ENCODE measurements around the gene LARP1. TPM values are rescaled to one million over a fixed set of nuclear protein-coding genes. Genes with fewer than 3 reads are reported as not detected.

The LARP1 gene
- total RNA-seq (2012; rRNA removed), result 102 and 110 TPM in 2 replicates

DNA sequence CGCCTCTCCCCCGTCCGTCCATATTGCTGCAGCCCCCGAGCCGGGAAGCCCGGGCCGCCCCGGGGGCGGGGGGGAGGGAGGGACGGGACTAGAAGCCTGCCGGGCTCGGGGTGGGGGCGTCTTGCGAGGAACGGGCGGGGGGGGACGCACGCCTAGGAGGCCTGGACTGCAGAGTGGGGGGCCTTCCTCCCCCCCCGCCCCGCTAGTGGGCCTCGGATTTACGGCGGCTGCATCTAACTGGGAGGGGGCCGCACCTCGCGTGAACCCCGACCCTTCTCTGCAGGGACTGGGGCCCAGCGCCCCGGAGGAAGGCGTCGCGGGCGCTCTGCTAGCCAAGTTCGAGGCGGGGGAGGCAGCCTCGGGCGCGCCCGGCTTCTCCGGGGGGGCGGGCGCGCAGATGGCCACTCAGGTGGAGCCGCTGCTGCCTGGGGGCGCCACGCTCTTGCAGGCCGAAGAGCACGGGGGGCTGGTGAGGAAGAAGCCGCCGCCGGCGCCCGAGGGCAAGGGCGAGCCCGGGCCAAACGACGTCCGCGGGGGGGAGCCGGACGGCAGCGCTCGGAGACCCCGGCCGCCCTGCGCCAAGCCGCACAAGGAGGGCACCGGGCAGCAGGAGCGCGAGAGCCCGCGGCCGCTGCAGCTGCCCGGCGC, at the start of gene LARP1:
LARP1 (plus strand) TSS at position 17 of the 648 bp plus-strand sequence; CDS start at position 398, 381 bp downstream.
- H3K4me3 ChIP-seq (ENCODE audit: low read length), result peak within 1 kb of the TSS; percentile 95
- H3K9me3 ChIP-seq (replicated peaks; ENCODE audit: low read length), result no peaks in the 10 kb centered on the region
- H3K4me1 ChIP-seq (ENCODE audit: control insufficient read depth, insufficient read depth, low read length), result peaks cover 41% of the 10 kb centered on the region
- peak within 1 kb of the TSS; percentile 96 for H3K4me2 ChIP-seq (ENCODE audit: low read length)
- no peaks in the 10 kb centered on the region for H3K27me3 ChIP-seq (ENCODE audit: control insufficient read depth, insufficient read depth, low read length)
- H3K9ac ChIP-seq (ENCODE audit: low read depth, low read length), result peak within 1 kb of the TSS; percentile 97
- H3K36me3 ChIP-seq (ENCODE audit: insufficient read depth, low read length), result no peaks in the 10 kb centered on the region

DNA sequence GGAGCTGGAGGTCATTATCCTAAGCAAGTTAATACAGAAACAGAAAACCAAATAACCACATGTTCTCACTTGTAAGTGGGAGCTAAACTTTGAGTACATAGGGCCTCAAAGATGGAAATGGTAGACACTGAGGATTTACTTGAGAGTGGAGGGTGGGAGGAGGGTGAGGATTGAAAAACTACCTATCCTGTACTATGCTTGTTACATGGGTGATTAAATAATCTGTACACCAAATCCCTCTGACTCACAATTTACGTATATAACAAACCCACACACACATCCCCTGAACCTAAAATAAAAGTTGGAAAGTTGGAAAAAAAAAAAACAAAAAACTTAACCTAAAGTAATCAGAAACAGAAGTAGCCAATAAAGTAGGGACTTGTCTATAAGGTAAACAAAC, 48.8 kb upstream of the LARP1 start:
- Histone ChIP-seq H3K4me1 (ENCODE audit: control insufficient read depth, insufficient read depth, low read length) (peaks cover 6% of the 10 kb centered on the region), H3K36me3 (ENCODE audit: insufficient read depth, low read length) (no peaks in the 10 kb centered on the region), H3K4me3 (ENCODE audit: low read length) (no peak overlapping the region), H3K4me2 (ENCODE audit: low read length) (no peak overlapping the region), H3K9ac (ENCODE audit: low read depth, low read length) (no peak overlapping the region), H3K9me3 (replicated peaks; ENCODE audit: low read length) (no peaks in the 10 kb centered on the region), H3K27me3 (ENCODE audit: control insufficient read depth, insufficient read depth, low read length) (no peaks in the 10 kb centered on the region)

DNA sequence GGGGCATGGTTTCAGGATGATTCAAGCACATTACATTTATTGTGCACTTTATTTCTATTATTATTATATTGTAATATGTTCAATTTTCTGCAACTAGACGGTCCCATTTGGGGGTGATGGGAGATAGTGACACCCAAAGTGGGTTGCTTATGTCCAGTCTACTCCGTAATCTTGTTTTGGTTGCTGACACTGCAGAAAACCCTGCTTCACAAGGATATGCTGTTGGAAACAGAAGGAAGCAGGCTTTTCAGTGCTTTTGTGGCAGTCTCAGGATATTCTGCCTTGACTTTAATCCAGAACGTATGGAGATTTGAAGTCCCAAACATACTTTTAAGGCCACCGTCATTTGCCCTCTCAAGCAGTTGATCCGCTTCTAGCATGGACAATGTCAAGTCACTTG, 47.5 kb upstream of the LARP1 start:
- no peak overlapping the region for H3K4me2 ChIP-seq (ENCODE audit: low read length)
- no peaks in the 10 kb centered on the region for H3K36me3 ChIP-seq (ENCODE audit: insufficient read depth, low read length)

DNA sequence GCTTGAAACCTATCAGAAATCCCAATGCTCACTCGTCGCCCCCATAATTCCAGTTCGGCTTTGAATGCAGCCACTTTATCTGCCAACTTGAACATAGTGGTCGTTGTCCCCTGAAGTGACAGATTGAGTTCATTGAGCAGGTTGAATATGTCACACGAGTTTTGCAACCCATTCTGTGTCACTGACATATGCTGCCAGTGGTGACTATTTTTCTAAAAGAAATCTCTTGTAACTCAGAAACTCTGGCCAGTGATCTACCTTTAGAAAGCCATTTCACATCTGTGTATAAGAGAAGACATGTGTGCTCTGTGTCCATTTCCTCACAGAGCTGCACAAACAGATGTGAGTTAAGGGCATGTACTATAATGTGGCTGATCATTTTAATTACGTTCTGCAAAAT, 47.0 kb upstream of the LARP1 start:
- Histone ChIP-seq H3K4me3 (ENCODE audit: low read length) (no peak overlapping the region), H3K9ac (ENCODE audit: low read depth, low read length) (no peak overlapping the region)

More for the DNA sequence above, 47.5 kb upstream of the LARP1 start:
- H3K27me3 ChIP-seq (ENCODE audit: control insufficient read depth, insufficient read depth, low read length), result no peaks in the 10 kb centered on the region
- no peaks in the 10 kb centered on the region for H3K9me3 ChIP-seq (replicated peaks; ENCODE audit: low read length)
- H3K9ac ChIP-seq (ENCODE audit: low read depth, low read length), result no peak overlapping the region
- H3K4me1 ChIP-seq (ENCODE audit: control insufficient read depth, insufficient read depth, low read length), result peaks cover 6% of the 10 kb centered on the region
- H3K4me3 ChIP-seq (ENCODE audit: low read length), result no peak overlapping the region

DNA sequence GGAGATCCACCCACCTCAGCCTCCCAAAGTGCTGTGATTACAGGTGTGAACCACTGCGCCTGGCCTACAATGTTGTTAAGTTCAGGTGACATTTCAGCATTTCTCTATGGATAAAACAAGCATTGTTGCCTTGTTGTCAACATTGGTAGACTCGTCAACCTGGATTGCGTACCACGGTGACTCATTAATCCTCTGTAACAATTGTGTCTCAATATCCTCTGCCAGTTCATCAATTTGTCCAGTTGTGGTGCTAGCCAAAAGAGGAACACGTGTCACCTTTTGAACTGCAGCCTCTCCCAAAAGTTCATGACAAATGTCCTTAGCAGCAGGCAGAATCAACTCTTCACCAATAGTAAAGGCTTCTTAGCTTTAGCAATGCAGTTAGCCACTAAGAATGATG, 46.3 kb upstream of the LARP1 start:
- H3K9ac ChIP-seq (ENCODE audit: low read depth, low read length), result no peak overlapping the region
- no peak overlapping the region for H3K4me3 ChIP-seq (ENCODE audit: low read length)

More for the DNA sequence above, 47.0 kb upstream of the LARP1 start:
- H3K27me3 ChIP-seq (ENCODE audit: control insufficient read depth, insufficient read depth, low read length), result no peaks in the 10 kb centered on the region
- no peaks in the 10 kb centered on the region for H3K9me3 ChIP-seq (replicated peaks; ENCODE audit: low read length)
- no peak overlapping the region for H3K4me2 ChIP-seq (ENCODE audit: low read length)
- no peaks in the 10 kb centered on the region for H3K36me3 ChIP-seq (ENCODE audit: insufficient read depth, low read length)
- H3K4me1 ChIP-seq (ENCODE audit: control insufficient read depth, insufficient read depth, low read length), result peaks cover 11% of the 10 kb centered on the region

DNA sequence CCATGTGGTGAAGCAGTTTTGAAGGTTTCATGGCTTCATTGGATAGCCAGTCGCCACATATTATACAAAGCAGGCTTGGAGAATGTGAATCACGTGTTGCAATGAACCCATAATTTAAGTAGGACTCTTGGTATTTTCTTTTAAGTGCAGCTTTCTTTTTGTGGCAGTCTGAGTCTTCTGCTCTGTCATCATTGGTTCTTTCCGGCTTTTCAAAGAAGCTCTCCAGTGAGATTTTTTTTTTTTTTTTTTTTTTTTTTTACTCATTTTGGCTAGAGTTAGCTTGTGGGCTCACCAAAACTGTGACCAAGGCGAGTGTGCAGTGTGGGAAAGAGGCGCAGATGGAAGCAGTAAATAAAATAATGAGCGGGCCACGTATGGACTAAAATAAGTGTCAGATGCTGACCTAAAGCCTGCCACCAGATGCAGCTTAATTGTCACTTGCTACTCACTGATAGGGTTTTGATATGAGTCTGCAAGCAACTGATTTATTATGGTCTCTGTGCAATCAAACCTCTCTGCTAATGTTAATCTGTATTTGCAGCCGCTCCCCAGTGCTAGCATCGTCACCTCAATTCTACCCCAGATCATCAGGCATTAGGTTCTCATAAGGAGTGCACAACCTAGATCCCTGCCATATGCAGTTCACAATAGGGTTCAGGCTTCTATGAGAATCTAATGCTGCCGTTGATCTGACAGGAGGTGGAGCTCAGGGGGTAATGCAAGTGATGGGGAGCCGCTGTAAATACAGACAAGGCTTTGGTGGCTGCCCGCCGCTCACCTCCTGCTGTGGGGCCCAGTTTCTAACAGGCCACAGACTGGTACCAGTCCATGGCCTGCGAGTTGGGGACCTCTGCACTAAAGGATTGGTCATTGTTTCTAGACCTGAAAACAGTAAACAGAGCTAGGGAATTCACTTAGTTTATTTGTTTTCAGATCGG, 45.5 kb upstream of the LARP1 start:
- Histone ChIP-seq H3K4me2 (ENCODE audit: low read length) (no peak overlapping the region), H3K4me3 (ENCODE audit: low read length) (no peak overlapping the region), H3K4me1 (ENCODE audit: control insufficient read depth, insufficient read depth, low read length) (peaks cover 25% of the 10 kb centered on the region), H3K36me3 (ENCODE audit: insufficient read depth, low read length) (no peaks in the 10 kb centered on the region), H3K9ac (ENCODE audit: low read depth, low read length) (no peak overlapping the region), H3K9me3 (replicated peaks; ENCODE audit: low read length) (no peaks in the 10 kb centered on the region), H3K27me3 (ENCODE audit: control insufficient read depth, insufficient read depth, low read length) (no peaks in the 10 kb centered on the region)

More for the DNA sequence above, 46.3 kb upstream of the LARP1 start:
- Histone ChIP-seq H3K9me3 (replicated peaks; ENCODE audit: low read length) (no peaks in the 10 kb centered on the region), H3K36me3 (ENCODE audit: insufficient read depth, low read length) (no peaks in the 10 kb centered on the region), H3K4me2 (ENCODE audit: low read length) (no peak overlapping the region), H3K27me3 (ENCODE audit: control insufficient read depth, insufficient read depth, low read length) (no peaks in the 10 kb centered on the region), H3K4me1 (ENCODE audit: control insufficient read depth, insufficient read depth, low read length) (peaks cover 17% of the 10 kb centered on the region)

DNA sequence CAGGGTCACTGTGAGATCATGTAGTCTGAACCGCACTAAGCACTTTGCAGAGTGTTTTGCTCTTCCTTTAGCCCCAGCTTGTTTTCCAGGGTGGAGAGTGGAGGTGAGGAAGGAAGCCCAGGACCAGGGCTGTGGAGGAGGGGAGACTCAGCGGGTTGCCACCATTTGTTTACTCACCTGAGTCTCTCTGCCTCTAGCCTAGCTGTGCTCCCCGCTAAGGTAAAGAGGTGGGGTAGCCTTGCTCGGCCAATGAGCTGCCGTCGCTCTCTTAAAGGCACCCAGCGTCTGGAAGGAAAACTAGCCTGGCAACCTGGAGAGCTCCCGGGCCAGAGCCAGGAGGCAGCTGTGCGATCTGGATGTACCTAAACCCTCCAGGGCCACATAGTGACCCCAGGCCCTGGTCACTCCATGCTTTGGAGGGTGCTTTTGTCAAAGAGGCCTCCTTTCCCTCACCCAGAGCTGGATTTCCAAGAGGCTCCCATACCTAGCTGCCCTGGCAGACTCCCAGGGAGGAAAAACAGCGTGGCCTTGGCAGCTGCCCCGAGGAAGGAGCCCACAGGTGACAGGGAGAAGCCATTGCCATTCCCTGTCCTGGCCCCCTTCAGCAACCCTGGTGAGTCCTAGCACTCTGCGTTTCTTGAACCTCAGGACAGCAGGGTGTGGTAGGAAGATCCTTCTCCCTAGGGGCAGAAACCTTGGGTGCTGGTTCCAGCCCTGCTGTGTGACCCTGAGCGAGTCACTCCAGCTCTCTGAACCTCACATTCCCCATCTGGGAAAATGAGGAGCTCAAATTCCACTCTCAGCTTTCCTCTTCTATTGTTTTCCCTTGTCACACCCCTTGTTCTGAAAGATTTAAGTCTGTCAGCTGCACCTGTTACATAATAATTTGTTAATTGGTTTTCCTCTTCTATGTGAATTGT, 42.4 kb upstream of the LARP1 start:
- Histone ChIP-seq H3K4me1 (ENCODE audit: control insufficient read depth, insufficient read depth, low read length) (peaks cover 26% of the 10 kb centered on the region), H3K36me3 (ENCODE audit: insufficient read depth, low read length) (no peaks in the 10 kb centered on the region), H3K4me2 (ENCODE audit: low read length) (no peak overlapping the region), H3K9ac (ENCODE audit: low read depth, low read length) (no peak overlapping the region), H3K4me3 (ENCODE audit: low read length) (no peak overlapping the region), H3K9me3 (replicated peaks; ENCODE audit: low read length) (no peaks in the 10 kb centered on the region), H3K27me3 (ENCODE audit: control insufficient read depth, insufficient read depth, low read length) (no peaks in the 10 kb centered on the region)

DNA sequence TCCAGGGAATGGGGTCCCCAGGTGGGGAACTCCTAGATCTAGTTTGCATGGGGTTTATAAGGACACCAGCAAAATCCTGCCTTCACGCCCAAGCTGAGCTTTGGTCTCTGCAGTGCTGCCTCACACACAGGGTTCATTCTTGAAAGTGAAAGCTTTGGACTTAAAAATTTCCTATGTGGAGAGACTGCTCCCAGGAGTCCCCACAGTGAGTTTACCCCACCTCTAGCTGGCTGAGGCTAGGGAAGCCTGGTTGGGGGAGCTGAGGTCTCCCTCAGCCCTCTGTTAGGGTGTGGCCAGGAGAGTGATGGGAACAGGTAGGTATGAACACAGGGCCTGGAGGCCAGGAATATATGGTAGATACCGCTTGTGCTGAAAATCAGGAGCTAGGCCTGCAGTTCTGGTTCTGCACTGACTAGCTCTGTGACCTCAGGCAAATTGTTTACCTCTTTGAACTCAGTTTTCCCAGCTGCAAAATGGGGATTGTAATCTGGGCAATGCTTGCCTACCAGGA, 41.5 kb upstream of the LARP1 start:
- peak overlapping the region; percentile 61 for H3K4me2 ChIP-seq (ENCODE audit: low read length)
- peak overlapping the region; percentile 9 for H3K9ac ChIP-seq (ENCODE audit: low read depth, low read length)
- peaks cover 25% of the 10 kb centered on the region for H3K4me1 ChIP-seq (ENCODE audit: control insufficient read depth, insufficient read depth, low read length)
- no peaks in the 10 kb centered on the region for H3K36me3 ChIP-seq (ENCODE audit: insufficient read depth, low read length)
- H3K9me3 ChIP-seq (replicated peaks; ENCODE audit: low read length), result no peaks in the 10 kb centered on the region
- no peaks in the 10 kb centered on the region for H3K27me3 ChIP-seq (ENCODE audit: control insufficient read depth, insufficient read depth, low read length)
- H3K4me3 ChIP-seq (ENCODE audit: low read length), result no peak overlapping the region

DNA sequence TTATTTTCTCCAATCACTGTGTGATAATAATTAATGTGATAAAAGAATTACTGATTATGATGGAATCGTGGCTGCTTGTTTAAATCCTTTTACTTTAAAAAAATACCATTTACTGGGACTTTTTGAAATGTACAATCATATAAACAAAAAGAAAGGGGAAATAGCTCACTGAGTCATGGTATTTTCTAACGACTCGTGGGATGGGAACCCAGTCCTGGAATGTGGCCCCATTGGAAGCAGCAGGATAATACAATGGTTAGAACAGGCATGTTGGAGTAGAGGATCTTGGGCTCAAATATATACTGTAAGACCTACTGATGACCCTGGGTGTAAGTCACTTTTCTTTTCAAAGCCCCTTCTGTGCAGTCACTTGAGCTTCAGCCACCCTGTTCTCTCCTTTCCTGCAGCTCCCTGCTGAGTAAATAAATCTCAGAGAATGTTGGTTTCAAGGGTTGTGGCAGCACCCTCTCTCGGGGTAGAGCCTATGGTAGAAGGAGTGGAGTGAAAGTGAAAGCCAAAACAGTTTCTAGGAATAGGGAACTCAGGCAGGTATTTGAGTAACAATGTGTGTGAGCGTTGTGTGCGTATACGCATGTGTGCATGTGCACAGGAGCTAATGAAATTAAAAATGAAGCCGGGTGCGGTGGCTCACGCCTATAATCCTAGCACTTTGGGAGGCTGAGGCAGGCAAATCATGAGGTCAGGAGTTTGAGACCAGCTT, 40.8 kb upstream of the LARP1 start:
- H3K4me1 ChIP-seq (ENCODE audit: control insufficient read depth, insufficient read depth, low read length), result peaks cover 20% of the 10 kb centered on the region
- H3K9me3 ChIP-seq (replicated peaks; ENCODE audit: low read length), result no peaks in the 10 kb centered on the region
- H3K27me3 ChIP-seq (ENCODE audit: control insufficient read depth, insufficient read depth, low read length), result no peaks in the 10 kb centered on the region
- peak overlapping the region; percentile 9 for H3K9ac ChIP-seq (ENCODE audit: low read depth, low read length)
- peak overlapping the region; percentile 61 for H3K4me2 ChIP-seq (ENCODE audit: low read length)
- no peaks in the 10 kb centered on the region for H3K36me3 ChIP-seq (ENCODE audit: insufficient read depth, low read length)
- no peak overlapping the region for H3K4me3 ChIP-seq (ENCODE audit: low read length)

DNA sequence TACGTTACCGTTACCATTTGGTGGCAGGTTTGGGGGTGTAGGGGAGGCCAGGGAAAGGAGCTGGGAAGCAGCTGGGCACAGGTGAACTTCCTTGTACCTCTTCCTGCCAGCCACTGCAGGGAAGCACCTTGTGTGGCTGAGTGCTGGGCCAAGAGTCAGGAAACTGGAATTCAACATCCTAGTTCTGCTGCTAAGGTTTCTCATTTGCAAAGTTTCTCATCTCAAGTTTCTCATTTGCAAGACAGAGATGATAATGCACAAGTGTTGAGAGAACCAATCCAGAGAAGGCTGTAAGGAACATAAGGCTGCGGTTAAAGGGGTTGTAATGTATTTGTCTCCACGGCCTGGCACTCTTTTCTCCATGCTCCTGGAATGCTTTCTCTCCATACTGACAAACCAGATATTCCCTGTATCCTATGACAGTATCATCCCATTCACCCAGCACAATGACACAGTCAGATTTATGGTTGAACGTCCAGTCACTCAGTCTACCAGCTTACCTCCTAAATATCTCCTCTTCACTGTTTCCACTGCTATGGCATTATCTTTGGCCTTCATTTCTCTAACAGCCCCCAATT, 33.6 kb upstream of the LARP1 start:
- H3K4me1 ChIP-seq (ENCODE audit: control insufficient read depth, insufficient read depth, low read length), result peaks cover 7% of the 10 kb centered on the region
- no peak overlapping the region for H3K9ac ChIP-seq (ENCODE audit: low read depth, low read length)
- H3K9me3 ChIP-seq (replicated peaks; ENCODE audit: low read length), result no peaks in the 10 kb centered on the region
- no peaks in the 10 kb centered on the region for H3K27me3 ChIP-seq (ENCODE audit: control insufficient read depth, insufficient read depth, low read length)
- H3K4me3 ChIP-seq (ENCODE audit: low read length), result no peak overlapping the region
- H3K36me3 ChIP-seq (ENCODE audit: insufficient read depth, low read length), result no peaks in the 10 kb centered on the region
- H3K4me2 ChIP-seq (ENCODE audit: low read length), result no peak overlapping the region
